PC-9 (cell line): ENCODE measurements around the gene SLC22A4. TPM values are rescaled to one million over a fixed set of nuclear protein-coding genes. Genes with fewer than 3 reads are reported as not detected.

ENCODE experiments used
- BruUV-seq: library from RNA; stranded (reverse); fragments of 400-500 nt; replicated peaks from 2 replicates; lab custom pipeline; 2021; lab: Mats Ljungman, UMichigan
- CTCF ChIA-PET: fragments of 300-600 bp; sonication (Branson Sonifier 250); formaldehyde crosslinking; loops from one replicate; lab custom pipeline; 2022; ENCODE audit warnings: antibody characterized with exemption; lab: Charles Lee
- POLR2A ChIA-PET: fragments of 300-600 bp; sonication (Branson Sonifier 250); formaldehyde crosslinking; loops from one replicate; lab custom pipeline; 2022; ENCODE audit warnings: antibody characterized with exemption; ENCODE audit not compliant: unreplicated experiment; lab: Charles Lee
- DNase-seq, 2 experiments: peaks; one replicate each; pipeline versions ENCODE4 v3.0.0 to v3.0.0-alpha.2; 2015 to 2022; ENCODE audit warnings: mixed read lengths in 1 of 2
- H2AFZ ChIP-seq: fragments of 200-600 bp; sonication (generic); 2 replicates; pipeline ENCODE4 v1.8.1; 2017; ENCODE audit warnings: antibody characterized with exemption
- H3F3A ChIP-seq: fragments of 200-600 bp; sonication (generic); 2 replicates; pipeline ENCODE4 v1.8.1; 2017; ENCODE audit warnings: antibody characterized with exemption, mild to moderate bottlenecking, low read depth; ENCODE audit not compliant: insufficient read depth
- H3K27ac ChIP-seq: fragments of 200-600 bp; sonication (generic); 2 replicates; pipeline ENCODE4 v1.6.1; 2016; ENCODE audit warnings: mixed run types
- H3K27me3 ChIP-seq: fragments of 200-600 bp; sonication (generic); 2 replicates; pipeline ENCODE4 v1.6.1; 2016; ENCODE audit warnings: low read depth, mixed run types; ENCODE audit not compliant: insufficient read depth
- H3K36me3 ChIP-seq: fragments of 200-600 bp; sonication (generic); 2 replicates; pipeline ENCODE4 v1.6.1; 2016; ENCODE audit warnings: low read depth, mixed run types
- H3K4me1 ChIP-seq: fragments of 200-600 bp; sonication (generic); replicated peaks from 2 replicates; pipeline ENCODE4 v1.6.1; 2016; ENCODE audit warnings: mixed run types; ENCODE audit not compliant: insufficient read depth
- H3K4me2 ChIP-seq: fragments of 200-600 bp; sonication (generic); 2 replicates; pipeline ENCODE4 v1.6.1; 2017; ENCODE audit warnings: mixed run types
- H3K4me3 ChIP-seq: fragments of 200-600 bp; sonication (generic); 2 replicates; pipeline ENCODE4 v1.6.1; 2016; ENCODE audit warnings: mixed run types
- H3K79me2 ChIP-seq: fragments of 200-600 bp; sonication (generic); 2 replicates; pipeline ENCODE4 v1.6.1; 2017; ENCODE audit warnings: low read depth, mixed run types
- H3K9me2 ChIP-seq: fragments of 200-600 bp; sonication (generic); 2 replicates; pipeline ENCODE4 v1.8.1; 2017; ENCODE audit warnings: mild to moderate bottlenecking; ENCODE audit not compliant: insufficient read depth
- H3K9me3 ChIP-seq: fragments of 200-600 bp; sonication (generic); 2 replicates; pipeline ENCODE4 v1.8.1; 2016; ENCODE audit warnings: low read depth; ENCODE audit not compliant: insufficient read depth
- H4K20me1 ChIP-seq: fragments of 200-600 bp; sonication (generic); 2 replicates; pipeline ENCODE4 v1.8.1; 2017; ENCODE audit not compliant: insufficient read depth
- CTCF ChIP-seq: fragments of 200-600 bp; sonication (generic); conservative IDR thresholded peaks from 2 replicates; pipeline ENCODE4 v1.6.1; 2017; ENCODE audit warnings: mixed run types, antibody characterized with exemption, mild to moderate bottlenecking, moderate library complexity
- EZH2 ChIP-seq: fragments of 200-600 bp; sonication (generic); IDR thresholded peaks from 2 replicates; pipeline ENCODE4 v1.8.0; 2017; ENCODE audit warnings: antibody characterized with exemption, low read depth
- intact Hi-C: fragments of 100-400 bp; cut with micrococcal nuclease; formaldehyde crosslinking; loops from one replicate; pipeline ENCODE4 v1.10.0; 2022; ENCODE audit not compliant: unreplicated experiment
- total RNA-seq: library from RNA; stranded (reverse); gene quantifications from 2 replicates; pipeline ENCODE4 v1.2.3, GENCODE V29; 2021

SLC22A4 gene
- total RNA-seq, 1 experiment from 2014 or later, result 4.2 TPM

DNA sequence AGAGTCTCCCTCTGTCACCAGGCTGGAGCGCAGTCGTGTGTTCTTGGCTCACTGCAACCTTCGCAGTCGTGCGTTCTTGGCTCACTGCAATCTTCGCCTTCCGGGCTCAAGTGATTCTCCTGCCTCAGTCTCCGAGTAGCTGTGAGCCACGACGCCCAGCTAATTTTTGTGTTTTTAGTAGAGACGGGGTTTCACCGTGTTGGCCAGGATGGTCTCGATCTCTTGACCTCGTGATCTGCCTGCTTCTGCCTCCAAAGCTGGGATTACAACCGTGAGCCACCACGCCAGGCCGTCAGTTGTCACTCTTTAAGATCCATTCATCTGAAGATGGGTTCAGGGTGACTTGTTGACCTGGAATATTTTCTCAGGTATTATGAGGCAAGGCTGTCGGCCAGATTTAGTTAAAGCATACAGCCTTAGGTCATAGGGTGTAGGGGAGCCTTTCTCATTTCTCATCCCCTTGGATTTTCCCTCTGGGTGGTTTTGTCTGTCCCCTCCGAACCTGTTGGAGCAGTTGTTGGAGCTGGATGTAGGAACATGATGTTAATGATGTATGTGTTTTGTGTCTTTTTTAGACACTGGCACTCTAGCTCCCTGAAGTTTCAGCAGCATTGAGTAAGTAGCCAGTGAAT, 76.9 kb downstream of the SLC22A4 start:
- H3K27me3 ChIP-seq, result no peaks in the 10 kb centered on the region
- peak overlapping the region; percentile 75 for H3K4me3 ChIP-seq
- H3K79me2 ChIP-seq, result peaks cover 59% of the 10 kb centered on the region
- peaks cover 57% of the 10 kb centered on the region for H3K4me1 ChIP-seq
- peak overlapping the region; percentile 45 for H3K27ac ChIP-seq
- ChIA-PET CTCF (interaction anchor here (0.6 kb wide), 1 partner anchor 78 kb away, joined by 15 read pairs; no protein-coding TSS in a partner anchor), POLR2A (interaction anchor here (1.0 kb wide), 1 partner anchor 105 kb away, joined by 3 read pairs; no protein-coding TSS in a partner anchor)
- TF ChIP-seq EZH2 (no peak), CTCF (no peak)
- H4K20me1 ChIP-seq, result no peaks in the 10 kb centered on the region
- no peaks in the 10 kb centered on the region for H3K9me2 ChIP-seq
- DNase-seq, result peak in 1 of 2 experiments; percentile 81
- H2AFZ ChIP-seq, result no peak overlapping the region
- H3F3A ChIP-seq, result peaks cover 29% of the 10 kb centered on the region
- intact Hi-C loops, result loop anchor here (5.0 kb wide), 1 partner anchor 46 kb away; no protein-coding TSS in a partner anchor
- no TSS peak for BruUV-seq
- H3K36me3 ChIP-seq, result no peaks in the 10 kb centered on the region
- peak overlapping the region; percentile 98 for H3K4me2 ChIP-seq
- no peaks in the 10 kb centered on the region for H3K9me3 ChIP-seq

DNA sequence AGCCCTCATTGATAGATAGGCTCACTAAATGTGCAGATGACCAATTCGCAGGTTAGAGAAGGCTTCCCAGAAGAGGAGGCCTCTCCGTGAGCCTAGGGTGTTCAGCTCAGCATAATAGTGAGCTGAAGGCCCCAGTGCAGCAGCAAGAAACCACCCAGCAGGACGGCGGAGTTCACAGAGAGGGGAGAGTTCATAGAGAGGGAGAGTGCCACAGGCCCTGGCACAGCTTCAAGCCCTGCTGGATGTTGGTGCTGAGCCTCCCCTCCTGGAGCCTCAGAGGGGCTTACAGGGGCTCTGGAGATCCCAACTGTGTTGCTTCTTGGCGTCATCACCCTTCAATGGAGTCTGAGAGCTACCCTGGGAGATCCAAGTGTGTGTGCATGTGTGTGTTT, 77.4 kb downstream of the SLC22A4 start:
- peak overlapping the region; percentile 75; the same call in 1 of the 2 replicates for H3K4me3 ChIP-seq
- intact Hi-C loops, result loop anchor here (5.0 kb wide), 1 partner anchor 46 kb away; no protein-coding TSS in a partner anchor
- H3K9me2 ChIP-seq, result no peaks in the 10 kb centered on the region
- H3F3A ChIP-seq, result peaks cover 29% of the 10 kb centered on the region
- H3K9me3 ChIP-seq, result no peaks in the 10 kb centered on the region
- H3K79me2 ChIP-seq, result peaks cover 63% of the 10 kb centered on the region
- TF ChIP-seq EZH2, result no peak
- TF ChIP-seq CTCF, result no peak
- H3K36me3 ChIP-seq, result no peaks in the 10 kb centered on the region
- H3K27ac ChIP-seq, result peak overlapping the region; percentile 45
- no peaks in the 10 kb centered on the region for H4K20me1 ChIP-seq
- CTCF ChIA-PET, result no interaction called here
- peaks cover 57% of the 10 kb centered on the region for H3K4me1 ChIP-seq
- H3K27me3 ChIP-seq, result no peaks in the 10 kb centered on the region
- H3K4me2 ChIP-seq, result peak overlapping the region; percentile 98
- BruUV-seq, result TSS peak; percentile 26
- H2AFZ ChIP-seq, result no peak overlapping the region
- POLR2A ChIA-PET, result interaction anchor here (1.0 kb wide), 1 partner anchor 105 kb away, joined by 3 read pairs; no protein-coding TSS in a partner anchor
- no peak for DNase-seq

- H3K27me3 ChIP-seq, result no peaks in the 10 kb centered on the region
- H3K36me3 ChIP-seq, result no peaks in the 10 kb centered on the region
- peaks cover 55% of the 10 kb centered on the region for H3K4me1 ChIP-seq
- POLR2A ChIA-PET, result interaction anchor here (0.7 kb wide), 1 partner anchor 68 kb away, joined by 5 read pairs; no protein-coding TSS in a partner anchor
- no peak overlapping the region for H2AFZ ChIP-seq
- no peaks in the 10 kb centered on the region for H4K20me1 ChIP-seq
- intact Hi-C loops, result loop anchor here (5.0 kb wide), 1 partner anchor 45 kb away; no protein-coding TSS in a partner anchor
- H3F3A ChIP-seq, result peaks cover 29% of the 10 kb centered on the region
- no peaks in the 10 kb centered on the region for H3K9me3 ChIP-seq
- peak in 1 of 2 experiments; percentile 36 for DNase-seq
- H3K9me2 ChIP-seq, result no peaks in the 10 kb centered on the region
- BruUV-seq, result no TSS peak
- H3K4me3 ChIP-seq, result peak overlapping the region; percentile 5; the same call in 1 of the 2 replicates
- peak overlapping the region; percentile 98 for H3K4me2 ChIP-seq
- TF ChIP-seq CTCF (no peak), EZH2 (no peak)
- CTCF ChIA-PET, result no interaction called here
- peaks cover 68% of the 10 kb centered on the region for H3K79me2 ChIP-seq
- H3K27ac ChIP-seq, result peak overlapping the region; percentile 45
Observed at GRCh38 chr5:132372127-132372526, 77.9 kb downstream of the SLC22A4 start.
